Measurements from ENCODE around the gene EML6.

- TF ChIP-seq ATF7 (IDR thresholded peaks at IDR 0.05; ENCODE audit: low read depth) = no peak
- no peak for TF ChIP-seq SKIL (IDR thresholded peaks at IDR 0.05; ENCODE audit: low read depth, poor library complexity, severe bottlenecking)
- TF ChIP-seq NFYA (IDR thresholded peaks at IDR 0.05; ENCODE audit: borderline replicate concordance, low read depth, low read length) = no peak
- no peak for TF ChIP-seq CTCF (IDR thresholded peaks at IDR 0.05 in 2 of 3, conservative IDR thresholded peaks at IDR 0.05 in 1 of 3; ENCODE audit: control insufficient read depth in 2 of 3, extremely low read depth in 1 of 3, insufficient read depth in 1 of 3, low read depth in 3 of 3, low read length in 3 of 3)
- TF ChIP-seq ATF2 (IDR thresholded peaks at IDR 0.05; ENCODE audit: low read length) = no peak
- TF ChIP-seq SPI1 (IDR thresholded peaks at IDR 0.05; ENCODE audit: borderline replicate concordance, insufficient read depth, low read depth, low read length) = no peak
- no peak for TF ChIP-seq MTA3 (IDR thresholded peaks at IDR 0.05; ENCODE audit: borderline replicate concordance, low read length)
- TF ChIP-seq SIN3A (IDR thresholded peaks at IDR 0.05; ENCODE audit: low read depth, low read length) = no peak
- TF ChIP-seq TCF7 (IDR thresholded peaks at IDR 0.05; ENCODE audit: borderline replicate concordance) = no peak
- TF ChIP-seq POLR2A (IDR thresholded peaks at IDR 0.05; ENCODE audit: low read depth, low read length) = no peak
- TF ChIP-seq YY1 (IDR thresholded peaks at IDR 0.05; ENCODE audit: low read depth, low read length) = no peak
Measured at GRCh38 chr2:55009277-55010060, 286.0 kb downstream of the EML6 start.

Measured in GM12878 (cell line).